Activated T-helper 17 cell treated with anti-CD3 and anti-CD28 coated beads, Interleukin-2, amount 50 U/mL, for 72 hours (primary cell): ENCODE data around the gene HCRTR2. TPM values are rescaled to one million over a fixed set of nuclear protein-coding genes. Genes with fewer than 3 reads are reported as not detected.
"Not testable (repeated sequence)": the region's sequence is repeated elsewhere in the genome, so short reads cannot be mapped to it uniquely, and the experiment has no call there.

Experiments used
- ATAC-seq: fragments of 150-1000 bp; cut with Tn5 transposase; replicated peaks from 2 replicates; pipeline ENCODE4 v1.10.0; 2021; ENCODE audit warnings: mild to moderate bottlenecking, moderate library complexity
- H3K27ac Mint-ChIP-seq: one replicate; pipeline ENCODE4 v1.8.0; 2022; ENCODE audit warnings: mixed read lengths
- H3K27me3 Mint-ChIP-seq: one replicate; pipeline ENCODE4 v1.8.0; 2022; ENCODE audit warnings: mixed read lengths
- H3K36me3 Mint-ChIP-seq: one replicate; pipeline ENCODE4 v1.8.0; 2022; ENCODE audit warnings: low read depth, mild to moderate bottlenecking, mixed read lengths
- H3K4me1 Mint-ChIP-seq: one replicate; pipeline ENCODE4 v1.8.0; 2022; ENCODE audit warnings: mixed read lengths
- H3K4me3 Mint-ChIP-seq: one replicate; pipeline ENCODE4 v1.8.0; 2022; ENCODE audit warnings: mild to moderate bottlenecking, mixed read lengths
- H3K9me3 Mint-ChIP-seq: one replicate; pipeline ENCODE4 v1.8.0; 2022; ENCODE audit warnings: mixed read lengths
- total RNA-seq, 2 donors: library from RNA; stranded (reverse); gene quantifications; one replicate each; pipeline ENCODE4 v1.2.3, GENCODE V29; 2022

The HCRTR2 gene
- total RNA-seq, 2 donors from 2014 or later = not detected

- no peaks in the 10 kb centered on the region for H3K27me3 Mint-ChIP-seq
- no peaks in the 10 kb centered on the region for H3K36me3 Mint-ChIP-seq
- H3K27ac Mint-ChIP-seq = no peak overlapping the region
- H3K4me1 Mint-ChIP-seq = no peaks in the 10 kb centered on the region
- no peak overlapping the region for H3K4me3 Mint-ChIP-seq
- peaks cover 8% of the 10 kb centered on the region for H3K9me3 Mint-ChIP-seq
- no peak for ATAC-seq
These were observed 91.2 kb downstream of the HCRTR2 start for GRCh38 chr6:55265409-55266114.

DNA sequence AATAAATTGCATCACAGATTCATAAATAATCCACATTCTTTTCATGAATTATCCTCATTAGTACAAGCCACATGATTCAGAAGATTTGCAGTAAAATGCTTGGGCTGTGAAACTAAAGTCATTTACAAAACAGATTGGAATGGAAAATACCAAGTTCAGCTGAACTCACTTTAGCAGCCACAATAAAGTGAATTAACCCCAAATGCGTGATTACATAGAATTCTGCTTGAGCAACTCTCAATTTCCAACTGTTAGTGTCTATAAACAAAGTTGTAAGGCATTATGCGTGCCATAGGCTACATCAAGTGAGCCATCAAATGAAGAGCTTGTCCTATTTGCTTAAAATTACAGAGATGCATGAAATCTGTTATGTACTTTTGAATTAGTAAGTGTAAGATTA is 92.6 kb downstream of the HCRTR2 start:
- Mint-ChIP-seq H3K36me3 (no peaks in the 10 kb centered on the region), H3K4me3 (no peak overlapping the region)

DNA sequence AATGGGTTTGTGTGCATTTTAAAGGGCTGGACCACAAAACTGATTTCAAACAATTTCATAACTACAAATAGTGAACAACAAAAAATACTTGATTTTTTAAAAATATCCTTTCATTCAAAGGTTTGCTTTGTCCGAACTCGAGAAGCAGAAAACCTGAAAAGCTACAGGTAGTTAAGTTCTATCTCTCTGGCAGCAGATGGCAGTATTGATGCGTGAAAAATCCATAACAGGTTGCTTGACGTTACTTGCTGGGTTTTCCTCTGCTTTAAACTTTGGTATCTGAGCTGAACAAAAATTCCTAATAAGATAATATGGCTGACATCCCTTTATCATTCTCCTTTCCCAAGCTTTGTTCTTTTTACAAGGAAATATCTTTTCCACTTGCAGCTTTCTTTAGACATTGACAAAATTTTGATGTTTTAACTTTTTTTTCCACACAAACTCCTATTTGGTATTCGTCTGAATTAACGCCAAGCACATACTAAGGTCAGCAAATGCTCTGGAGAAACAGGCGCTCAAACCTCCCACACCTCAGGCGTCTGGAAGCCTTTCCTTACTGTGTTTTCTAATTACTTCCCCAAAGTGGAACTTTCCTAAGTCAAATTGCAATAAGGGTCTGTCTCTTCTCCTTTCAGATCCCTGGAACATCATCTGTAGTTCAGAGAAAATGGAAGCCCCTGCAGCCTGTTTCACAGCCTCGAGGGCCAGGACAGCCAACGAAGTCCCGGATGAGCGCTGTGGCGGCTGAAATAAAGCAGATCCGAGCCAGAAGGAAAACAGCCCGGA is 102.6 kb downstream of the HCRTR2 start:
- H3K36me3 Mint-ChIP-seq = no peaks in the 10 kb centered on the region
- H3K9me3 Mint-ChIP-seq = peaks cover 3% of the 10 kb centered on the region
- H3K4me3 Mint-ChIP-seq = no peak overlapping the region
- H3K27ac Mint-ChIP-seq = no peak overlapping the region
- ATAC-seq = no peak
- H3K4me1 Mint-ChIP-seq = no peaks in the 10 kb centered on the region
- no peaks in the 10 kb centered on the region for H3K27me3 Mint-ChIP-seq

More for the DNA sequence above, 92.6 kb downstream of the HCRTR2 start:
- no peaks in the 10 kb centered on the region for H3K4me1 Mint-ChIP-seq
- peaks cover 6% of the 10 kb centered on the region for H3K9me3 Mint-ChIP-seq
- H3K27me3 Mint-ChIP-seq = no peaks in the 10 kb centered on the region
- H3K27ac Mint-ChIP-seq = no peak overlapping the region
- ATAC-seq = no peak

DNA sequence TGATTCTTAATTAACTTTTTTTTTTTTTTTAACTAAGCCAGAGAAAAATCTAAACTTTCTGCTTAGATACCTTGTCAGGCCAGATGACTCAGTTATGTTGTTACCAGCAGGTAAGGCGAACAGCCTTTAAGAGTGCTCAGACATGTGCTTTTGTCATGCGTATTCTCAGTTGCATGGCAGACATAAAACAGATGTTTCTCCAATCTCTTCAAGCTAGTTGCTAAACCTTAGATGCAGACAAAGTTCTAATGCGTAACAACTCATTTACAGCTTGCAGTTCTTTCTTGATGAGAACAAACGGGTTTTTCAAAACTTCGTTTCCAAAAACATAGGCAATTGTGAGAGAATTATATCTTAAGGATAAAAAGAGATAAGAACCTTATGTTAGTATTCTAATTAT is 103.3 kb downstream of the HCRTR2 start:
- Mint-ChIP-seq H3K4me1 (no peaks in the 10 kb centered on the region), H3K9me3 (peaks cover 3% of the 10 kb centered on the region), H3K27me3 (no peaks in the 10 kb centered on the region), H3K4me3 (no peak overlapping the region), H3K36me3 (no peaks in the 10 kb centered on the region), H3K27ac (no peak overlapping the region)
- no peak for ATAC-seq

- no peak overlapping the region for H3K4me3 Mint-ChIP-seq
- no peak for ATAC-seq
These were observed 106.9 kb downstream of the HCRTR2 start for GRCh38 chr6:55281215-55281614.

GRCh38 chr6:55282115-55282514 is 107.8 kb downstream of the HCRTR2 start:
- H3K4me3 Mint-ChIP-seq = no peak overlapping the region
- no peak overlapping the region for H3K27ac Mint-ChIP-seq
- ATAC-seq = no peak
- peaks cover 3% of the 10 kb centered on the region for H3K9me3 Mint-ChIP-seq
- no peaks in the 10 kb centered on the region for H3K4me1 Mint-ChIP-seq
- no peaks in the 10 kb centered on the region for H3K27me3 Mint-ChIP-seq
- H3K36me3 Mint-ChIP-seq = no peaks in the 10 kb centered on the region

More at GRCh38 chr6:55281215-55281614, 106.9 kb downstream of the HCRTR2 start:
- Mint-ChIP-seq H3K9me3 (peaks cover 3% of the 10 kb centered on the region), H3K4me1 (no peaks in the 10 kb centered on the region), H3K27ac (no peak overlapping the region), H3K27me3 (no peaks in the 10 kb centered on the region), H3K36me3 (no peaks in the 10 kb centered on the region)

DNA sequence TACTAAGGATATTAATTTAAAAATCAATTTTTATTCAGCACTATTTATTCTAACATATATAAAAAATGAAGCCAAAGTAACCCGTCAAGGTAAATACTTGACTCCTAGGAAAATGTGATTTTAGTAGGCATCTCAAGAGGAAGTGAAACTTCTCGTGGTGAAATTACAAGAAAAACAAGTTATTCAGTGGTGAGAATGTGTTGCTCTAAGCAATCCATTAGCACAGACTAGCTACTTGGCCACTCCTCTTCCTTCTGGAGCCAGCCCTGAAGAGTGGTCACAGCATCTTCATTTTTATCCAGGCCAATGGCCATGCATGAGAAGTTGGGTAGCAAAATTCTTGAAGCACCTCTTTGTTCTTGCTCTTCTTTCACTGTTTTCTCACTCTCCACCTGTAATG is 112.5 kb downstream of the HCRTR2 start:
- no peak overlapping the region for H3K4me3 Mint-ChIP-seq
- no peak for ATAC-seq

DNA sequence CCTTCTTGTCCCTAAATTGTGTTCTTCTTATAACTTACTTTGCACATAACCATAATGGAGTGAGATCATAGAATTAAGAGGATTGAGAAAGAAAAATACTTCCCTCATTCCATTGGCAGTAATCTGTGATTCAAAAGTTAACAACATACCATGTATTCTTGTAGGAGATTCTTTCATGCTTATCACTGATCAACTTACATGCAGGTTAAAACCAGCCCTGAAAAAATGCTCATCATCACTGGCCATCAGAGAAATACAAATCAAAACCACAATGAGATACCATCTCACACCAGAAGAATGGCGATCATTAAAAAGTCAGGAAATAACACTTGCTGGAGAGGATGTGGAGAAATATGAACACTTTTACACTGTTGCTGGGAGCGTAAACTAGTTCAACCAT is 116.4 kb downstream of the HCRTR2 start:
- H3K9me3 Mint-ChIP-seq = peaks cover 6% of the 10 kb centered on the region
- no peak overlapping the region for H3K4me3 Mint-ChIP-seq

More for the DNA sequence above, 112.5 kb downstream of the HCRTR2 start:
- no peak overlapping the region for H3K27ac Mint-ChIP-seq
- H3K27me3 Mint-ChIP-seq = no peaks in the 10 kb centered on the region
- no peaks in the 10 kb centered on the region for H3K36me3 Mint-ChIP-seq
- H3K9me3 Mint-ChIP-seq = peaks cover 6% of the 10 kb centered on the region
- H3K4me1 Mint-ChIP-seq = no peaks in the 10 kb centered on the region

GRCh38 chr6:55293116-55293515 is 118.8 kb downstream of the HCRTR2 start:
- no peak overlapping the region for H3K4me3 Mint-ChIP-seq
- H3K27ac Mint-ChIP-seq = no peak overlapping the region

More for the DNA sequence above, 116.4 kb downstream of the HCRTR2 start:
- Mint-ChIP-seq H3K27ac (no peak overlapping the region), H3K4me1 (no peaks in the 10 kb centered on the region), H3K27me3 (no peaks in the 10 kb centered on the region), H3K36me3 (no peaks in the 10 kb centered on the region)
- ATAC-seq = no peak

DNA sequence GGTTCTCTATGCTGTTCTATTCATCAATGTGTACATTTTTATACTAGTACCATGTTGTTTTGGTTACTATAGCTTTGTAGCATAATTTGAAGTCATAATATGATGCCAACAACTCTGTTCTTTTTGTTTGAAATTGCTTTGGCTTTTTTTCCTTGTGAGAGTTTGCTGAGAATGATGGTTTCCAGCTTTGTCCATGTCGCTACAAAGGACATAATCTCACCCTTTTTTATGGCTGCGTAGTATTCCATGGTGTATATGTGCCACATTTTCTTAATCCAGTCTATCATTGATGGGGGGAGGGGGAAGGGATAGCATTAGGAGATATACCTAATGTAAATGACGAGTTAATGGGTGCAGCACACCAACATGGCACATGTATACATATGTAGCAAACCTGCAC is 122.9 kb downstream of the HCRTR2 start:
- H3K36me3 Mint-ChIP-seq, H3K4me1 Mint-ChIP-seq, H3K27ac Mint-ChIP-seq, H3K27me3 Mint-ChIP-seq, H3K4me3 Mint-ChIP-seq, H3K9me3 Mint-ChIP-seq, ATAC-seq: not testable (repeated sequence)

More at GRCh38 chr6:55293116-55293515, 118.8 kb downstream of the HCRTR2 start:
- Mint-ChIP-seq H3K9me3 (peaks cover 6% of the 10 kb centered on the region), H3K4me1 (no peaks in the 10 kb centered on the region), H3K36me3 (no peaks in the 10 kb centered on the region), H3K27me3 (no peaks in the 10 kb centered on the region)
- ATAC-seq = no peak

- Mint-ChIP-seq H3K4me3 (no peak overlapping the region), H3K27ac (no peak overlapping the region), H3K36me3 (no peaks in the 10 kb centered on the region), H3K9me3 (peaks cover 7% of the 10 kb centered on the region), H3K4me1 (no peaks in the 10 kb centered on the region), H3K27me3 (no peaks in the 10 kb centered on the region)
- no peak for ATAC-seq
These were observed 125.1 kb downstream of the HCRTR2 start for GRCh38 chr6:55299286-55299985.

GRCh38 chr6:55304747-55305146 is 130.4 kb downstream of the HCRTR2 start:
- Mint-ChIP-seq H3K27me3 (no peaks in the 10 kb centered on the region), H3K9me3 (peaks cover 13% of the 10 kb centered on the region)

GRCh38 chr6:55319961-55320695 is 145.8 kb downstream of the HCRTR2 start:
- H3K4me3 Mint-ChIP-seq = no peak overlapping the region
- H3K4me1 Mint-ChIP-seq = no peaks in the 10 kb centered on the region
- H3K27ac Mint-ChIP-seq = no peak overlapping the region
- ATAC-seq = no peak
- H3K36me3 Mint-ChIP-seq = no peaks in the 10 kb centered on the region
- H3K9me3 Mint-ChIP-seq = peaks cover 21% of the 10 kb centered on the region
- H3K27me3 Mint-ChIP-seq = no peaks in the 10 kb centered on the region

More at GRCh38 chr6:55304747-55305146, 130.4 kb downstream of the HCRTR2 start:
- Mint-ChIP-seq H3K4me3 (no peak overlapping the region), H3K27ac (no peak overlapping the region), H3K4me1 (no peaks in the 10 kb centered on the region), H3K36me3 (no peaks in the 10 kb centered on the region)
- no peak for ATAC-seq

DNA sequence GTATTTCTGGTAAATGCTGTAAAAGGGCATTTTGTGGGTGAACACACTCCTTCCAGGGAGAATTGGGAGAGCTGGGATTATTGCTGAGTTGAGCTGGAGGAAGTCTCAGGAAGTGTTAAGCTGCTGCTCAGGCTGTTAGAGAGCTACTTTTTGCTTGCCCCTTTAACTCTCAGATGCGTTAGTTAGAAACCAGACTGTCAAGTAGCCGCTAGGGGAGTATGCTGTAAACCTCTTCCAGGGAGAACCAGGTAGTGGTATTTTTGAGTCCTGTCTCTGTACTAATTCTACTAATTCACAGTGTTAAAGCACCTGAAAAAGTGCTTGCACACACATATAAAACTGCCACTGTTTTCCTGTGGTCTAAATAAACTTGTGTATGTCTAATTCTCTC is 146.4 kb downstream of the HCRTR2 start:
- H3K27ac Mint-ChIP-seq = no peak overlapping the region
- no peak for ATAC-seq
- H3K9me3 Mint-ChIP-seq = peaks cover 21% of the 10 kb centered on the region
- no peaks in the 10 kb centered on the region for H3K4me1 Mint-ChIP-seq
- H3K4me3 Mint-ChIP-seq = no peak overlapping the region
- no peaks in the 10 kb centered on the region for H3K36me3 Mint-ChIP-seq
- H3K27me3 Mint-ChIP-seq = no peaks in the 10 kb centered on the region
